Stimulated activated CD8-positive, alpha-beta memory T cell treated with anti-CD3 and anti-CD28 coated beads, Interleukin-7, amount 100 ng/mL, for 1 hour (primary cell): ENCODE measurements around the gene NLK.

Source experiments
- DNase-seq, 2 donors: peaks; one replicate each; pipeline ENCODE4 v3.0.0-alpha.2; 2020; ENCODE audit warnings: low read depth in 2 of 2

Gene NLK

GRCh38 chr17:28040406-28040805, 2.1 kb upstream of the NLK start:
- DNase-seq: no peak

- DNase-seq: peak; percentile 97
Observed at GRCh38 chr17:28041068-28041843, 1.2 kb upstream of the NLK start.

GRCh38 chr17:28041844-28042656, 427 bp upstream of the NLK start:
- no peak for DNase-seq

- DNase-seq: no peak
Observed at GRCh38 chr17:28042721-28043291, 329 bp downstream of the NLK start.

- DNase-seq: no peak
Observed at GRCh38 chr17:28043296-28043695, 819 bp downstream of the NLK start.

GRCh38 chr17:28043741-28044140, 1.3 kb downstream of the NLK start:
- DNase-seq: no peak

- no peak for DNase-seq
Observed at GRCh38 chr17:28045304-28045703, 2.8 kb downstream of the NLK start.

GRCh38 chr17:28046034-28046825, 3.8 kb downstream of the NLK start:
- DNase-seq: no peak

- DNase-seq: no peak
Observed at GRCh38 chr17:28047806-28048205, 5.3 kb downstream of the NLK start.

GRCh38 chr17:28049071-28049470, 6.6 kb downstream of the NLK start:
- DNase-seq: no peak

GRCh38 chr17:28053044-28053670, 10.7 kb downstream of the NLK start:
- DNase-seq: no peak

GRCh38 chr17:28053725-28054124, 11.2 kb downstream of the NLK start:
- no peak for DNase-seq

- no peak for DNase-seq
Observed at GRCh38 chr17:28055546-28056275, 13.2 kb downstream of the NLK start.

GRCh38 chr17:28056276-28056620, 13.8 kb downstream of the NLK start:
- no peak for DNase-seq

GRCh38 chr17:28057731-28058246, 15.3 kb downstream of the NLK start:
- DNase-seq: no peak

GRCh38 chr17:28059675-28060074, 17.2 kb downstream of the NLK start:
- no peak for DNase-seq

GRCh38 chr17:28065706-28066105, 23.2 kb downstream of the NLK start:
- DNase-seq: no peak

GRCh38 chr17:28069061-28069460, 26.6 kb downstream of the NLK start:
- no peak for DNase-seq

- no peak for DNase-seq
Observed at GRCh38 chr17:28071179-28071578, 28.7 kb downstream of the NLK start.

GRCh38 chr17:28071891-28072606, 29.6 kb downstream of the NLK start:
- no peak for DNase-seq
